SW 1271 (cell line): Measurements from ENCODE around the gene STEAP1.

ENCODE experiments used
- DNase-seq, 2 experiments: peaks; one replicate each; lab custom pipeline; 2025; lab: John Stamatoyannopoulos, UW

Gene STEAP1

GRCh38 chr7:90211391-90212148, 57.3 kb downstream of the STEAP1 start, which contains the start of gene STEAP2:
Gene STEAP2 (plus strand): TSS chr7:90211740. CDS start chr7:90225083, 13,343 bp downstream.
- DNase-seq, result peak; percentile 83 to 90

- DNase-seq, result no peak
Observed at GRCh38 chr7:90212149-90212495, 57.9 kb downstream of the STEAP1 start.

GRCh38 chr7:90213521-90213920, 59.3 kb downstream of the STEAP1 start:
- DNase-seq, result no peak
